GM12878 (cell line): ENCODE results near the gene EHBP1L1. TPM values are rescaled to one million over a fixed set of nuclear protein-coding genes. Genes with fewer than 3 reads are reported as not detected.

Experiments used
- ATF7 ChIP-seq: fragments of 450-650 bp; IDR thresholded peaks from 2 replicates; pipeline ENCODE4 v1.6.1; 2016; ENCODE audit warnings: low read depth, mild to moderate bottlenecking
- BCL11A ChIP-seq: IDR thresholded peaks from 2 replicates; pipeline ENCODE4 v1.6.1; 2011; ENCODE audit warnings: low read depth, low read length
- CBFB ChIP-seq: IDR thresholded peaks from 2 replicates; pipeline ENCODE4 v1.6.1; 2016; ENCODE audit warnings: antibody characterized with exemption, low read depth
- CHD4 ChIP-seq: fragments of 200-600 bp; sonication (generic); IDR thresholded peaks from 2 replicates; pipeline ENCODE4 v1.6.1; 2016; ENCODE audit warnings: mild to moderate bottlenecking
- EED ChIP-seq: sonication (generic); IDR thresholded peaks from 2 replicates; pipeline ENCODE4 v1.6.1; 2016; ENCODE audit warnings: antibody characterized with exemption, low read depth
- GATAD2B ChIP-seq: fragments of 450-650 bp; conservative IDR thresholded peaks from 2 replicates; pipeline ENCODE4 v1.6.1; 2017; ENCODE audit warnings: low read depth, mild to moderate bottlenecking, moderate library complexity
- HDAC6 ChIP-seq: fragments of 200-600 bp; sonication (generic); IDR thresholded peaks from one replicate; pipeline ENCODE4 v1.8.0; 2017; ENCODE audit warnings: antibody characterized with exemption; ENCODE audit not compliant: unreplicated experiment
- LARP7 ChIP-seq: fragments of 450-650 bp; IDR thresholded peaks from 2 replicates; pipeline ENCODE4 v1.6.1; 2017; ENCODE audit warnings: mild to moderate bottlenecking
- MTA2 ChIP-seq: fragments of 450-650 bp; IDR thresholded peaks from 2 replicates; pipeline ENCODE4 v1.6.1; 2016; ENCODE audit warnings: low read depth, mild to moderate bottlenecking, moderate library complexity
- NBN ChIP-seq: fragments of 450-650 bp; IDR thresholded peaks from 2 replicates; pipeline ENCODE4 v1.6.1; 2016
- NR2F1 ChIP-seq: fragments of 450-650 bp; conservative IDR thresholded peaks from 2 replicates; pipeline ENCODE4 v1.6.1; 2017; ENCODE audit warnings: mild to moderate bottlenecking
- POLR2AphosphoS5 ChIP-seq: IDR thresholded peaks from 2 replicates; pipeline ENCODE4 v1.6.1; 2011; ENCODE audit warnings: mild to moderate bottlenecking, low read length, inconsistent platforms
- RAD51 ChIP-seq: fragments of 450-650 bp; IDR thresholded peaks from 2 replicates; pipeline ENCODE4 v1.6.1; 2016; ENCODE audit warnings: moderate library complexity, mild to moderate bottlenecking, inconsistent platforms
- SMAD5 ChIP-seq: IDR thresholded peaks from 2 replicates; pipeline ENCODE4 v1.6.1; 2016; ENCODE audit warnings: antibody characterized with exemption, low read depth
- SMC3 ChIP-seq: IDR thresholded peaks from 2 replicates; pipeline ENCODE4 v1.6.1; 2011; ENCODE audit warnings: low read length, improper control_type of control experiment, borderline replicate concordance
- SP1 ChIP-seq: IDR thresholded peaks from one replicate; pipeline ENCODE4 v1.6.1; 2011; ENCODE audit warnings: low read depth, low read length
- SPI1 ChIP-seq: IDR thresholded peaks from 2 replicates; pipeline ENCODE4 v1.6.1; 2011; ENCODE audit warnings: low read depth, mild to moderate bottlenecking, low read length, moderate library complexity, borderline replicate concordance; ENCODE audit not compliant: insufficient read depth
- SREBF1 ChIP-seq: IDR thresholded peaks from 2 replicates; pipeline ENCODE4 v1.6.1; 2012; ENCODE audit warnings: mild to moderate bottlenecking, low read length
- SUZ12 ChIP-seq: fragments of 200-600 bp; sonication (generic); IDR thresholded peaks from one replicate; pipeline ENCODE4 v1.6.1; 2018; ENCODE audit warnings: antibody characterized with exemption, mild to moderate bottlenecking; ENCODE audit not compliant: unreplicated experiment
- TAF1 ChIP-seq: IDR thresholded peaks from 2 replicates; pipeline ENCODE4 v1.6.1; 2011; ENCODE audit warnings: mild to moderate bottlenecking, low read depth, low read length, borderline replicate concordance
- ZNF274 ChIP-seq: IDR thresholded peaks from one replicate; pipeline ENCODE4 v1.8.0; 2011; ENCODE audit not compliant: insufficient read length, insufficient read depth
- polyA plus RNA-seq, 11 experiments: library from polyadenylated mRNA; depleted of rRNA in 4 of 11; unstranded in 6 of 11; stranded (reverse) in 5 of 11; fragments of >200 nt; fragmentation: Nextera tagmentation in 4 of 11; fragmentation: Illumina TruSeq in 1 of 11; extraction: Ambion mirVana in 4 of 11; extraction: Trizol in 1 of 11; gene quantifications; 1 replicate in 1 of 11; 2 replicates in 10 of 11; pipeline versions ENCODE4 v1.2.1 to v1.2.3, GENCODE V29; 2011 to 2016; ENCODE audit warnings: inconsistent platforms in 2 of 11, missing spikeins in 2 of 11, low read depth in 1 of 11
- total RNA-seq, 4 experiments: library from RNA; depleted of rRNA in 3 of 4; stranded (reverse); fragments of >200 nt in 3 of 4; fragmentation: Illumina TruSeq in 1 of 4; extraction: Trizol in 1 of 4; gene quantifications; 2 replicates each; pipeline versions ENCODE4 v1.2.1 to v1.2.3, GENCODE V29; 2013 to 2021
- TF ChIP-seq, protein P1 (sequence below): fragments of 450-650 bp; IDR thresholded peaks from 2 replicates; pipeline ENCODE4 v1.6.1; 2017; ENCODE audit warnings: low read depth, mild to moderate bottlenecking, moderate library complexity
- TF ChIP-seq, protein P2 (sequence below): IDR thresholded peaks from 2 replicates; pipeline ENCODE4 v1.6.1; 2012; ENCODE audit warnings: low read depth, low read length, improper control_type of control experiment
- TF ChIP-seq, protein P3 (sequence below): IDR thresholded peaks from 2 replicates; pipeline ENCODE4 v1.6.1; 2012; ENCODE audit warnings: low read depth, low read length, improper control_type of control experiment
- TF ChIP-seq, protein P4 (sequence below): IDR thresholded peaks from 2 replicates; pipeline ENCODE4 v1.6.1; 2011; ENCODE audit warnings: mild to moderate bottlenecking, low read depth, low read length, moderate library complexity; ENCODE audit not compliant: insufficient replicate concordance
- TF ChIP-seq, protein P5 (sequence below), 3 experiments: IDR thresholded peaks in 2 of 3; conservative IDR thresholded peaks in 1 of 3; 2 replicates each; pipeline ENCODE4 v1.5.1; 2011; ENCODE audit warnings: low read depth in 3 of 3, low read length in 3 of 3, mild to moderate bottlenecking in 3 of 3, control low read depth in 2 of 3, moderate library complexity in 2 of 3, inconsistent platforms in 1 of 3, mixed read lengths in 1 of 3; ENCODE audit not compliant: control insufficient read depth in 2 of 3, insufficient read depth in 1 of 3; ENCODE audit errors: extremely low read depth in 1 of 3

EHBP1L1 gene
- total and polyA plus RNA-seq, 10 of the 15 experiments (the other 5 are each of a cell fraction or from before 2014, with no cell fraction given): 0.06 to 99.4 (median 32.7) TPM

DNA sequence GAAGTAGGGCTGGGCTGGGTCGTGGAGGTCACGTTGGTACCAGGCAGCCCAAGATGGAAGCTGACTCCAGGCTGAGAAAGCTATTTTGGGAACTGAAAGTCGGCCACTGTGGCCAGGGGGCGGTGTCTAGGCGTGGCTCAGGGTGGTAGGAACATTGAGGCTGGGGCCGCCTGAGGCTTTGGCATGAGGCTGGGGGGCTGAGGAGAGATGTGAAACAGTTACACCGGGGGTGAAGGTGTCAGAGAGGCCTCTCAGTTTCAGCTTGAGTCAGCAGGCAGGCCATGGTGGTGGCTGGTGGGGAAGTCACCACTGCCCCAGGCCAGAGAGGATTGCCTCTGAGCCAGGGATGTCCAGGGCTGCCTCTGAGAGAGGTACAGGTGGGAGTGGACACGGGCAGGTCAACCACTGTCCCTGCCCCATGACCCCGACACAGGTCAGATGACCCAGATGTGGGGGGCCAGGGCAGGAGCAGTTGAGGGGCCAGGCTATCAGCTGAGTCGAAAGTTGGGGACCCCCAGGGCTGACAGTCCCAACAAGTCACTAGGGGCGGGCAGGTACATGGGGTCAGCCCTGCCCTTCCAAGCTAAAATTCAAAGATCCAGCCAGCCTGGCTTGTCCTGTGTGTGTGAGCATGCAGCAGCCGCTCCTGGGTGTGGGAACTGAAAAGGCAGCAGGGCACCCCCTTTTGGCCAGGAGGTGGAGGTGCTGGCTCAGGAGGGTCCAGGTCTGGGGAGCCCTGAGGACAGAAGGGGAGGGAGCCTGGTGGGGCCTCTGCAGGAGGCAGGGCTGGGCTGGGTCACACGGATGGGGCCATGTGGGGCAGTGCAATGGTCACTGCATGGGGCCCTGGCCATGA is 12.6 kb downstream of the EHBP1L1 start (continued):
- TF ChIP-seq, protein P1, sequence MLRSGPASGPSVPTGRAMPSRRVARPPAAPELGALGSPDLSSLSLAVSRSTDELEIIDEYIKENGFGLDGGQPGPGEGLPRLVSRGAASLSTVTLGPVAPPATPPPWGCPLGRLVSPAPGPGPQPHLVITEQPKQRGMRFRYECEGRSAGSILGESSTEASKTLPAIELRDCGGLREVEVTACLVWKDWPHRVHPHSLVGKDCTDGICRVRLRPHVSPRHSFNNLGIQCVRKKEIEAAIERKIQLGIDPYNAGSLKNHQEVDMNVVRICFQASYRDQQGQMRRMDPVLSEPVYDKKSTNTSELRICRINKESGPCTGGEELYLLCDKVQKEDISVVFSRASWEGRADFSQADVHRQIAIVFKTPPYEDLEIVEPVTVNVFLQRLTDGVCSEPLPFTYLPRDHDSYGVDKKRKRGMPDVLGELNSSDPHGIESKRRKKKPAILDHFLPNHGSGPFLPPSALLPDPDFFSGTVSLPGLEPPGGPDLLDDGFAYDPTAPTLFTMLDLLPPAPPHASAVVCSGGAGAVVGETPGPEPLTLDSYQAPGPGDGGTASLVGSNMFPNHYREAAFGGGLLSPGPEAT: peak; percentile 92
- TF ChIP-seq SMAD5: no peak
- TF ChIP-seq NR2F1: peak; percentile 99
- peak; percentile 85 for TF ChIP-seq SPI1
- TF ChIP-seq, protein P2, sequence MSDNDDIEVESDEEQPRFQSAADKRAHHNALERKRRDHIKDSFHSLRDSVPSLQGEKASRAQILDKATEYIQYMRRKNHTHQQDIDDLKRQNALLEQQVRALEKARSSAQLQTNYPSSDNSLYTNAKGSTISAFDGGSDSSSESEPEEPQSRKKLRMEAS: peak; percentile 75
- TF ChIP-seq HDAC6: no peak
- TF ChIP-seq GATAD2B: peak; percentile 99
- no peak for TF ChIP-seq POLR2AphosphoS5
- no peak for TF ChIP-seq SREBF1
- TF ChIP-seq NBN: peak; percentile 98
- TF ChIP-seq, protein P3, sequence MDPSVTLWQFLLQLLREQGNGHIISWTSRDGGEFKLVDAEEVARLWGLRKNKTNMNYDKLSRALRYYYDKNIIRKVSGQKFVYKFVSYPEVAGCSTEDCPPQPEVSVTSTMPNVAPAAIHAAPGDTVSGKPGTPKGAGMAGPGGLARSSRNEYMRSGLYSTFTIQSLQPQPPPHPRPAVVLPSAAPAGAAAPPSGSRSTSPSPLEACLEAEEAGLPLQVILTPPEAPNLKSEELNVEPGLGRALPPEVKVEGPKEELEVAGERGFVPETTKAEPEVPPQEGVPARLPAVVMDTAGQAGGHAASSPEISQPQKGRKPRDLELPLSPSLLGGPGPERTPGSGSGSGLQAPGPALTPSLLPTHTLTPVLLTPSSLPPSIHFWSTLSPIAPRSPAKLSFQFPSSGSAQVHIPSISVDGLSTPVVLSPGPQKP: no peak
- TF ChIP-seq LARP7: peak; percentile 87
- no peak for TF ChIP-seq CHD4
- TF ChIP-seq ATF7: peak; percentile 85
- TF ChIP-seq CBFB: peak; percentile 89
- TF ChIP-seq EED: peak; percentile 98
- TF ChIP-seq TAF1: no peak
- peak; percentile 87 for TF ChIP-seq SP1
- TF ChIP-seq MTA2: peak; percentile 92
- TF ChIP-seq, protein P4, sequence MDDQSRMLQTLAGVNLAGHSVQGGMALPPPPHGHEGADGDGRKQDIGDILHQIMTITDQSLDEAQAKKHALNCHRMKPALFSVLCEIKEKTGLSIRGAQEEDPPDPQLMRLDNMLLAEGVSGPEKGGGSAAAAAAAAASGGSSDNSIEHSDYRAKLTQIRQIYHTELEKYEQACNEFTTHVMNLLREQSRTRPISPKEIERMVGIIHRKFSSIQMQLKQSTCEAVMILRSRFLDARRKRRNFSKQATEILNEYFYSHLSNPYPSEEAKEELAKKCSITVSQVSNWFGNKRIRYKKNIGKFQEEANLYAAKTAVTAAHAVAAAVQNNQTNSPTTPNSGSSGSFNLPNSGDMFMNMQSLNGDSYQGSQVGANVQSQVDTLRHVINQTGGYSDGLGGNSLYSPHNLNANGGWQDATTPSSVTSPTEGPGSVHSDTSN: peak; percentile 44
- TF ChIP-seq SMC3: peak; percentile 58
- TF ChIP-seq, protein P5, sequence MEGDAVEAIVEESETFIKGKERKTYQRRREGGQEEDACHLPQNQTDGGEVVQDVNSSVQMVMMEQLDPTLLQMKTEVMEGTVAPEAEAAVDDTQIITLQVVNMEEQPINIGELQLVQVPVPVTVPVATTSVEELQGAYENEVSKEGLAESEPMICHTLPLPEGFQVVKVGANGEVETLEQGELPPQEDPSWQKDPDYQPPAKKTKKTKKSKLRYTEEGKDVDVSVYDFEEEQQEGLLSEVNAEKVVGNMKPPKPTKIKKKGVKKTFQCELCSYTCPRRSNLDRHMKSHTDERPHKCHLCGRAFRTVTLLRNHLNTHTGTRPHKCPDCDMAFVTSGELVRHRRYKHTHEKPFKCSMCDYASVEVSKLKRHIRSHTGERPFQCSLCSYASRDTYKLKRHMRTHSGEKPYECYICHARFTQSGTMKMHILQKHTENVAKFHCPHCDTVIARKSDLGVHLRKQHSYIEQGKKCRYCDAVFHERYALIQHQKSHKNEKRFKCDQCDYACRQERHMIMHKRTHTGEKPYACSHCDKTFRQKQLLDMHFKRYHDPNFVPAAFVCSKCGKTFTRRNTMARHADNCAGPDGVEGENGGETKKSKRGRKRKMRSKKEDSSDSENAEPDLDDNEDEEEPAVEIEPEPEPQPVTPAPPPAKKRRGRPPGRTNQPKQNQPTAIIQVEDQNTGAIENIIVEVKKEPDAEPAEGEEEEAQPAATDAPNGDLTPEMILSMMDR (IDR thresholded peaks at IDR 0.05 in 2 of 3, conservative IDR thresholded peaks at IDR 0.05 in 1 of 3; ENCODE audit: control insufficient read depth in 2 of 3, extremely low read depth in 1 of 3, insufficient read depth in 1 of 3, low read depth in 3 of 3, low read length in 3 of 3): peak; percentile 83 to 91 (median 88)
- TF ChIP-seq RAD51: peak; percentile 55; the same call in 1 of the 2 replicates
- no peak for TF ChIP-seq ZNF274
- no peak for TF ChIP-seq SUZ12
- TF ChIP-seq BCL11A: peak; percentile 83
